Measurements from ENCODE around the gene PYHIN1.

DNA sequence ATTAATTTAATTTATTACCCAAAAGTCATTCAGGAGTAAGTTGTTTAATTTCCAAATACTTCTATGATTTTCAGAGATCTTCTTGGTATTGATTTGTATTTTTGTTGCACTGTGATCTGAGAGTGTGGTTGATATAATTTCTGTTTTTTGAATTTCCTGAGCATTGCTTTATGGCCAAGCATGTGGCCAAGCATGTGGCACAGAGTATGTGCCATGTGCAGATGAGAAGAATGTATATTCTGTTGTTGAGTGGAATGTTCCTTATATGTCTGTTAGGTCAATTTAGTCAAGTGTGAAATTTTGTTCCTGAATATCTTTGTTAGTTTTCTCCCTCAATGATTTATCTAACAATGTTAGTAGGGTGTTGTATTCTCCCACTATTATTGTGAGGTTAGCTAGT, 53.0 kb downstream of the PYHIN1 start:
- TF ChIP-seq, protein P1, sequence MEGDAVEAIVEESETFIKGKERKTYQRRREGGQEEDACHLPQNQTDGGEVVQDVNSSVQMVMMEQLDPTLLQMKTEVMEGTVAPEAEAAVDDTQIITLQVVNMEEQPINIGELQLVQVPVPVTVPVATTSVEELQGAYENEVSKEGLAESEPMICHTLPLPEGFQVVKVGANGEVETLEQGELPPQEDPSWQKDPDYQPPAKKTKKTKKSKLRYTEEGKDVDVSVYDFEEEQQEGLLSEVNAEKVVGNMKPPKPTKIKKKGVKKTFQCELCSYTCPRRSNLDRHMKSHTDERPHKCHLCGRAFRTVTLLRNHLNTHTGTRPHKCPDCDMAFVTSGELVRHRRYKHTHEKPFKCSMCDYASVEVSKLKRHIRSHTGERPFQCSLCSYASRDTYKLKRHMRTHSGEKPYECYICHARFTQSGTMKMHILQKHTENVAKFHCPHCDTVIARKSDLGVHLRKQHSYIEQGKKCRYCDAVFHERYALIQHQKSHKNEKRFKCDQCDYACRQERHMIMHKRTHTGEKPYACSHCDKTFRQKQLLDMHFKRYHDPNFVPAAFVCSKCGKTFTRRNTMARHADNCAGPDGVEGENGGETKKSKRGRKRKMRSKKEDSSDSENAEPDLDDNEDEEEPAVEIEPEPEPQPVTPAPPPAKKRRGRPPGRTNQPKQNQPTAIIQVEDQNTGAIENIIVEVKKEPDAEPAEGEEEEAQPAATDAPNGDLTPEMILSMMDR (IDR thresholded peaks at IDR 0.05; ENCODE audit: borderline replicate concordance, extremely low read depth, low read length, poor library complexity, severe bottlenecking): no peak
- no peak for TF ChIP-seq EZH2 (IDR thresholded peaks at IDR 0.05; ENCODE audit: borderline replicate concordance, low read depth, low read length, severe bottlenecking)
